ENCODE results near the gene ZXDB.
"Not testable (repeated sequence)": the region's sequence is repeated elsewhere in the genome, so short reads cannot be mapped to it uniquely, and the experiment has no call there.

The ZXDB gene

GRCh38 chrX:57591284-57592159 is at the start of gene ZXDB:
Gene ZXDB, plus strand, starts transcription at chrX:57592011. Its CDS starts 38 bp downstream, at chrX:57592049.
- peak within 1 kb of the TSS; percentile 73 for H3K27ac ChIP-seq

- TF ChIP-seq CTCF (IDR thresholded peaks at IDR 0.05) (no peak), ZFX (IDR thresholded peaks at IDR 0.05; ENCODE audit: borderline replicate concordance) (no peak)
- H3K27ac ChIP-seq: no peak overlapping the region
These were observed 26.6 kb upstream of the ZXDB start for GRCh38 chrX:57565198-57565597.

- TF ChIP-seq CTCF (IDR thresholded peaks at IDR 0.05): peak; percentile 50
- no peak for TF ChIP-seq ZFX (IDR thresholded peaks at IDR 0.05; ENCODE audit: borderline replicate concordance)
These were observed 18.1 kb upstream of the ZXDB start for GRCh38 chrX:57573754-57574153.

GRCh38 chrX:57582948-57583347 is 8.9 kb upstream of the ZXDB start:
- peak; percentile 49 for TF ChIP-seq CTCF (IDR thresholded peaks at IDR 0.05)

More at GRCh38 chrX:57573754-57574153, 18.1 kb upstream of the ZXDB start:
- no peak overlapping the region for H3K27ac ChIP-seq

GRCh38 chrX:57583477-57583876 is 8.3 kb upstream of the ZXDB start:
- TF ChIP-seq CTCF (IDR thresholded peaks at IDR 0.05) (no peak), ZFX (IDR thresholded peaks at IDR 0.05; ENCODE audit: borderline replicate concordance) (no peak)
- H3K27ac ChIP-seq: no peak overlapping the region

More at GRCh38 chrX:57582948-57583347, 8.9 kb upstream of the ZXDB start:
- not testable (repeated sequence) for H3K27ac ChIP-seq

GRCh38 chrX:57586360-57586759 is 5.5 kb upstream of the ZXDB start:
- TF ChIP-seq ZFX (IDR thresholded peaks at IDR 0.05; ENCODE audit: borderline replicate concordance) (no peak), CTCF (IDR thresholded peaks at IDR 0.05) (no peak)
- no peak overlapping the region for H3K27ac ChIP-seq

GRCh38 chrX:57587062-57587461 is 4.7 kb upstream of the ZXDB start:
- no peak for TF ChIP-seq ZFX (IDR thresholded peaks at IDR 0.05; ENCODE audit: borderline replicate concordance)
- TF ChIP-seq CTCF (IDR thresholded peaks at IDR 0.05): no peak
- H3K27ac ChIP-seq: no peak overlapping the region

All from 22Rv1 (cell line).